HG02840 (cell line): ENCODE data around the gene SDCCAG8.

Experiments used
- ATAC-seq: cut with Tn5 transposase; IDR thresholded peaks from one replicate; pipeline ENCODE4 v1.9.1; 2021; ENCODE audit warnings: mild to moderate bottlenecking, moderate library complexity, moderate number of reproducible peaks; ENCODE audit not compliant: unreplicated experiment, low FRiP score

SDCCAG8 gene

GRCh38 chr1:243413431-243414151, 157.8 kb downstream of the SDCCAG8 start:
- ATAC-seq, result no peak

GRCh38 chr1:243414152-243414494, 158.3 kb downstream of the SDCCAG8 start:
- no peak for ATAC-seq

GRCh38 chr1:243415663-243416408, 160.0 kb downstream of the SDCCAG8 start:
- no peak for ATAC-seq

GRCh38 chr1:243416495-243416894, 160.7 kb downstream of the SDCCAG8 start:
- ATAC-seq, result no peak

GRCh38 chr1:243420016-243420945, 164.4 kb downstream of the SDCCAG8 start:
- ATAC-seq, result no peak

GRCh38 chr1:243420946-243421685, 165.3 kb downstream of the SDCCAG8 start:
- no peak for ATAC-seq

- ATAC-seq, result no peak
These were observed 165.9 kb downstream of the SDCCAG8 start for GRCh38 chr1:243421784-243422183.

GRCh38 chr1:243422362-243422761, 166.5 kb downstream of the SDCCAG8 start:
- ATAC-seq, result no peak

- ATAC-seq, result no peak
These were observed 172.2 kb downstream of the SDCCAG8 start for GRCh38 chr1:243428084-243428483.

- ATAC-seq, result no peak
These were observed 172.9 kb downstream of the SDCCAG8 start for GRCh38 chr1:243428617-243429342.

- no peak for ATAC-seq
These were observed 175.8 kb downstream of the SDCCAG8 start for GRCh38 chr1:243431591-243431990.

- no peak for ATAC-seq
These were observed 176.3 kb downstream of the SDCCAG8 start for GRCh38 chr1:243432136-243432535.

GRCh38 chr1:243433737-243434370, 178.0 kb downstream of the SDCCAG8 start:
- ATAC-seq, result no peak

- no peak for ATAC-seq
These were observed 178.8 kb downstream of the SDCCAG8 start for GRCh38 chr1:243434594-243434993.

- ATAC-seq, result no peak
These were observed 180.0 kb downstream of the SDCCAG8 start for GRCh38 chr1:243435836-243436235.

- ATAC-seq, result no peak
These were observed 182.3 kb downstream of the SDCCAG8 start for GRCh38 chr1:243438146-243438545.

GRCh38 chr1:243438815-243439214, 183.0 kb downstream of the SDCCAG8 start:
- ATAC-seq, result no peak

- no peak for ATAC-seq
These were observed 184.6 kb downstream of the SDCCAG8 start for GRCh38 chr1:243440406-243440805.

GRCh38 chr1:243441601-243442000, 185.8 kb downstream of the SDCCAG8 start:
- ATAC-seq, result no peak
